HG02571 (cell line): ENCODE data around the gene NPRL2.
A peak's percentile ranks its signal among the peaks of the same experiment; 100 is the strongest.

Experiments used
- ATAC-seq: cut with Tn5 transposase; IDR thresholded peaks from one replicate; pipeline ENCODE4 v1.9.1; 2021; ENCODE audit warnings: mild to moderate bottlenecking, moderate library complexity; ENCODE audit not compliant: unreplicated experiment

NPRL2 gene

GRCh38 chr3:50327943-50328691 lies 22.5 kb downstream of the NPRL2 start, which contains the start of gene TUSC2:
TSS of gene TUSC2 (minus strand) at chr3:50328223. CDS start at chr3:50328099, 124 bp downstream.
- peak; percentile 89 for ATAC-seq

DNA sequence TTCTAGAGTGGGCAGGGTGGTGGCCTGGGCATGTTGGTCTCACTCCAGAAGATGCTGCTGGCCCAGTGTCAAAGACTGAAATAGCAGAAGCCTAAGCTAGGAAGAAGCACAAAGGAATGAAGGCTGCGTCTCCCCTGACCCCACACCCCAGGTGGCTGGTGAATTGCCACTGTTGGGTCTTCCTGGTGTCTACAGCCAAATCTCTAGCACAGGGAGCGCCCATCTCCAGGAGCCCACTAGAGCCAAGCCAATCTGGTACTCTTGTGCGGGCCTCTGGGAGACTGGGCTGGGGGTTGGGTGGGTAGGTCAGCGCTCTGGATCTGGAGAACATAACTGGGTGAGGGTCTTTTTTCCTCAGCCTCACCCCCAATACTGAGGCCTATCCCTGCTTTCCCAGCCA lies 23.4 kb downstream of the NPRL2 start:
- no peak for ATAC-seq

- ATAC-seq, result no peak
These were observed 24.4 kb downstream of the NPRL2 start for GRCh38 chr3:50326182-50326541.

DNA sequence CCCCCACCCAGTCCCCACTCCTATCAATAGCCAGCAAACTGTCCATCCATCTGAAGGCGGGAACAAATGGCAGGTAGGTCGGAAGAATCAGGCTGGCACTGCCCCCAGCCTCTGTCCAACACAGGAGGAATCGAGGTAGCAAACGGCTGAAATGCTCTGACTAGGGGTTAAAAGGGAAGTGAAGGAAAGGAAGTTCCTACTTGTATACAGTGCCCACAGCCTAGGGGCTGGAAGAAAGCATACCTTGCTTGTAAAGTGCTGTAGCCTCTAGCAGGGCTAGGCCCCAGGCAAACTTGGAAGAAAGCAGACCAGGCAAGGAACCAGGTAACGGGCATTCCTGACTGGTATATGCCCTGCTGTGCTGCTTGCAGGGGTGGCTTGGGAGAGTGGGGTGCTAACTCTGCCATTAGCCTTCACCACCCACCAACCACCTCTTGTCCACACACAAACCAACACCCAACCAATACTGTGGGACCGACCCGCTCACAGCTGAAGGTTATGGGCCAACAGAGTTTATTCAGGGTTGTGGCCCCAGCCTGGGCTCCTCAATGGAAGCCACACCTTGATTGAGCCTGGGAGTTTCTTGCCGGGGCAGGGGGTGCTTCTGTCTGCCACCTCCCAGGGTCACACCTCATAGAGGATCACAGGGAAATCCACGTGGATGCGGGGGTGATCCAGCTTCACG lies 24.9 kb downstream of the NPRL2 start:
- no peak for ATAC-seq

- no peak for ATAC-seq
These were observed 25.5 kb downstream of the NPRL2 start for GRCh38 chr3:50325113-50325480.

DNA sequence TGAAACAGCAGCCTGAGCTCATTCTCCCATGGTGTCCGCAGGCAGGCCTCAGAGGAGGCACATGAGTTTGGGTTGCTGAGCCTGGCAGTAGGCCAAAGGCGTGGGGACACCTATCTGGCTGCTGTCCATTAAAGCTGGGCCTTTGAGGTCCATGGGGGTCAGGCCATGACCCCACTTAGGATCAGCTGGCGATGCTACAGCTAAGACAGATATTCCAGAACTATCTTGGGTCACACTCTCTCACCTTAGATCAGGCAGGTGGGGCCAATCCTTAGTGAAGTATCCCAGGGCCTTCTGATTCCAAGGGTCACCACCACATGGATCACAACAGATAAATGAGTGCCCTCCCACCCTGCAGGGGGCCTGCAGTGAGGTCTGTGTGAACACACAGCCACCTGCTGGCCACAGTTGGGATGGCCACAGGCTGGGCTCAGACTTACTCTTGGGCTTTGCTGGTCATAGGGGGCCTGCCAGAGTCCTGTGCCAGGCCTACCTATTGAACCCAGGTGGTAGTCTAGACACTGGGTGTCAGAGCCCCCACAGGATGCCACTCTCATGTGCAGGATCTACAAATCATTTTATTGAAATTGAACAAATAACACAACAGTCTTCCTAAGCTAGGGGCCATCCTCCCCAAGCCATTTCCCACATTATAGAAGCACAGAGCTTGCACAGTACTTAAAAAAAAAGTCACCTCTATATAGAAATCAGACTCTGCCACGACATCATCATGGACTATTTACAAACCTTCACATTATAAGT lies 26.0 kb downstream of the NPRL2 start:
- no peak for ATAC-seq

DNA sequence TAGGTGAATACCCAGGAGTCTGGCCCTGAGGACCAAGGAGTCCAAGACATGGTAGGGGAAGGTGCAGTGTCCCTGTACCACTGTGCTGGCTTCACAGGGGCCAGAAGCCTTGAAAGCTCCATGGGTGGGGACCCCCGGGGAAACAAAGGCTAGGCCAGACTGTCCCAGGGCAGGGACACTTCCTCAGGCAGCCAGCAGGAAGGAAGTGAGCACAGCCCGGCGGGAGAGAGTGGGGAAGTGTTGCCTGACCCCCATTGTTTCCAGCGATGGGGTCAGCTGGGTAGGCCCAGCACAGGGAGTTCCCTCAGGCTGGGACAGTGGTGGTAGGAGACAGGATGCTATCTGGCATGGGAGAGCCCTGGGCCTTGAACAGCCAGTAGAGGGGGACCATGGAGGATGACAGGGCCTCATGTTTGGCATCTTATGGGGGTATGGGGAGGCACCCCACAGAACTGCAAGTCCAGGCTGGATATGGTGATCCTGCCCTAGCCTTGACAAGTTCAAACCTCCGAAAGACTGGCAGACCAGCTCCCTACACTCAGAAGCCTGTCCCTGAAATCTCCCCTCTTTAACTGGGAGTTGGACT lies 26.9 kb downstream of the NPRL2 start:
- ATAC-seq, result no peak

DNA sequence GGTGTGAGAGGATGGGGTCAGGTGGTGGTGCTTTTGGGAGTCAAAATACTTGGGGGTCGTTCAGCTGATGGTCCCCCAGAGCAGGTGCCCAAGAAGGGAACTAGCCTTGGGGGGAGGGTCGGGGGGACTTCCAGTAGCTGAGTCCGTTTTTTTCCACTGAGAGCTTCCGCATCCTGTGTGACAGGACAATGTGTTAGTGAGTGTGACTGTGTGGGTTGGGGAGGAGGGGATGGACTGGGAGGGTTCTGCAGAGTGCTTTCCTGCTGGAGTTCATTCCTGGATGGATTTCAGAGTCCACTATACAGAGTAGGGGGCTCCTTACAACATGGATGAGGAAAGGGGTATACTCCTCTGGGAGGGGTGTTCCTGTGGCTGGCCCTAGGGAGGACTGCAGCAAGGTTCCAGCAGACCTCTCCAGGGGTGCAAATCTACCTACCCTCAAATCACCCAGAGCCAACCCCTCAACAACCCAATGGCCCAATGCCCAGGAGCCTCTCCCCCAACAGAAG lies 27.4 kb downstream of the NPRL2 start:
- ATAC-seq, result no peak

DNA sequence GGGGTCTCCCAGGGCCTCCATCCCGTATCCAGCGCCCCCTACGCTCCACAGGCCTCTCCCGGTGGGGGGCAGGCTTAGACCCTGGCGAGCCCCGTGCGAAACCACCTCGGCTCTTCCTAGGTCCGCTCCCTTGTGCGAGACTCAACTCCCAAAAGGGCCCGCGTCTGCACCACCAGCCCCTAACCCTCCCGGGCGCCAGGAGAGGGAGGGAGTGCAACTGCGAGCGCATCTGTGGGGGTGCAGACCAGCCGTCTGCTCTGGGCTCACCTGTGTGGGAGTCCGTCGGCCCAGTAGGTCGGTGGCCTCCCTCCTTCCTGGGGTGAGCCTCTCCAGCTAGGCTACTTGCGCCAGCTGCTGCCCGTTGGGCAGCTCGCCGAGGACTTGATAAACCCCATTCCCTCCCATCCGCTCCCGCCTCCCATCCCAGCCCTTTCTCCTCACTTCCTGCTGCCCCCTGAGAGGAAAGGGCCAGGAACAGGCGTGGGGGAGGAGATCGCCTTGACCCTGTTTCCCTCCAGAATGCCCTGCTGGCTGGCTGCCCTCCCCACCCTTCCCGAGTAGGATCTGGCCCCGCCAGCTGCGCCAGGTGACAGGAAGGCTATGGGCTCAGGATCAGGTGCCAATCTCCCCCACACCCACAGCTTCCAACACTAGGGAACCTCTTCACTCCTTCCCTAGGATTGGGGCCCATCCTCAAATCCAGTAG lies 28.0 kb downstream of the NPRL2 start, which contains the start of gene HYAL2:
TSS of gene HYAL2 (minus strand) at position 360 of the 706 bp plus-strand sequence. CDS start 2,256 bp downstream, outside the sequence.
- no peak for ATAC-seq

DNA sequence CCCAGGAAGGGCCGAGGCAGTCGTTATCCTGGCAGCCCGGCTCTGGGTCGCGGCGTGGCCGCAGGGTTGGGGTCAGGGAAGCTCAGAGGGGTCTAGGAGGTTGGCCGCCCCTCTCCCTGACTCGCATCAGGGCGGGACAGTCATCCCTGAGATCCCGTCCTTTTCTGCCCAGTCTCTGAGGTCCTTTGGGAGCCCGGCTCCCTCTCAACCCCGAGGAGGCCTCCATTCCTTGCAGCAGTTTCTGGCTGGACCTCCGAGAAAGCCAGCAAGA lies 28.5 kb downstream of the NPRL2 start:
- no peak for ATAC-seq

DNA sequence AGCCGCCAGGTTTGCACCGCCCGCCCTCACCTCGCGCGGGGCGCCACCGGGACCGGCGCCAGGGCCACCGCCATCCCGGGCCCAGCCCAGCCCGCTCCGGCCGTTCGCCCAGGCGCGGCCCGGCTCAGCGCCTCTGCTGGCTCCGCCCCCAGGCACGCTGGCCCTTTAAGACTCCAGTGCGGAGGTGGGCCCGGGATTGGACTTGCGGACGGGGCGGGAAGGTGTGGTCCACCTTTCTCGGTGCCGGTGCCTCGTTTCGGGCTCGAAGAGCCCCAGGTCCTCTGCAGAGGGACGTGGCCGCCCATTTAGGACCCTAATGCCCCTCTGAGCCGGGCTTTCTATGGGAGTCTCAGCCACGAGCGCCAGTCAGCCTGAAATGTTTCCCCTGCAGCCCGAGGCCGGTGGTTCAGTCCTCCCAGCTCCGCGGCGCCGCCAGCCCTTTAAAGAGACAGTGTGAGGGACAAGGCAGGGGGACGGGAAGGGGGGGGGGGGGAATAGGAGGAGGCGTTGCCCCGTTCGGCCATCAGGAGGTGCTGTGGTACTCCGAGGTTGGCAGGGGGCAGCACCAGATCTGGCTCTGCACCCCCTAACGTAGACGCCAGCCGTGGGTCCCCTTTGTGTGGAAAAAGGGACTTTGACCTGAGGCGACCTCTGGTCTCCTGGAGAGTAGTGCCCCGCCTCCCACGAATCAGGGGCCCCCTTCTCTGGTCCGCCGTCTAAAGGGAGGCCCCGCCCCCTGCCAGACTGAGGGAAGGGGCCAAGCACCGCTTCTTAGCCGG lies 29.1 kb downstream of the NPRL2 start:
- peak; percentile 71 for ATAC-seq

DNA sequence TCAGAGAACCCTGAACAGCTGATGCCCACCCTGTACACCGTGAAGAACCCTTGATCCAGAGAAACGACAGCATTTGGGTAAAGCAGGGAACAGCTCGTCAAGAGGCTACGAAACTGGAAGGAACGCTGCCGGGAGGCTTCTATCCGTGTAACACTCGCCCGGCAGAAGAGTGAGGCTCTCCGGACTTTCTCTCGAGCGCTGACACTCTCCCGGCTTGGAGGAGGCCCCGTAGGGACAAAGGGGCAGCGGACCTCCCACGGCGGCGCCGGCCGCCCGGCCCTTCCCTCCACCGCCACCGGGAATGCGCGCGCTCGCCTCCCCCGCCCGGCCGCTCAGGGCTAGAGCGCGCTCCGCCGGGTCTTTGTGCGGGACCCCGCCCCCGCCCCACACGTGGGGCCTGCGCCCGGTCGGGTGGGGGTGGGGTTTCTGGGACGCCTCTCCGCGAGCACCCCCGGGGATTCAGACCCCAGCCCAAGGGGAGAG lies 29.7 kb downstream of the NPRL2 start:
- peak; percentile 49 for ATAC-seq

DNA sequence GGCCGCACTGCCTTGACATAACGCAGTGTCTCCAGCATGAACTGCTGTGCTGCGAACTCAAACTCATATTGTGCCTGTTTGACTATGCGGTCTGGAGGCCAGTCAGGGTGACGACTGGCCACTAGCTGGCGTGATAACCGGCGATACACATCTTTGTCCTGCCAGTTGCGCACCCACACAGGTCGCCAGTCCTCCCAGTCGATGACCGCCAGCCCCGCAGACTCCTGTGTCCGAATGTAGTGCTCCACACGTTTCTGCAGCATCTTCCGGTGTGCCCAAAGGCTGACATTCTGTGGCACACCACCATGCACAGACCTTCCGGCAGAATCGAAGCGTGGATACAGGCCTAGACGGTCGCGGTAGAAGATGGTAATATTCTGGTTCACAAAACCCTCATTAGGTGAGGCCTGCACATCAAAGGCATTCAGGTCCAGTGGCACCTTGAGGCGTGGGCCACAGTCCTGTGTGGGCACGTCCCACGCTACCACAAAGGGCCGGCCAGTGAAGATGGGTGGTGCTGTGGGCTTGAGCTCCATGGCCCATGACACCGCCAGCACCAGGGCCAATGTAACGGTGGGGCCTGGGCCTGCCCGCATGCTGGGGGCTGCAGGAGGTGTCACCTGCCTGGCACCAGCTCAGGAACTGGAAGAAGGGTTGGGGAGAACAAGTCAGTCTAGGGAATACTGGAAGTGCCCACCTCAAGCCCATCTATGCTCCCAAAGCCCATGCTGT lies 30.5 kb downstream of the NPRL2 start:
- ATAC-seq, result no peak

DNA sequence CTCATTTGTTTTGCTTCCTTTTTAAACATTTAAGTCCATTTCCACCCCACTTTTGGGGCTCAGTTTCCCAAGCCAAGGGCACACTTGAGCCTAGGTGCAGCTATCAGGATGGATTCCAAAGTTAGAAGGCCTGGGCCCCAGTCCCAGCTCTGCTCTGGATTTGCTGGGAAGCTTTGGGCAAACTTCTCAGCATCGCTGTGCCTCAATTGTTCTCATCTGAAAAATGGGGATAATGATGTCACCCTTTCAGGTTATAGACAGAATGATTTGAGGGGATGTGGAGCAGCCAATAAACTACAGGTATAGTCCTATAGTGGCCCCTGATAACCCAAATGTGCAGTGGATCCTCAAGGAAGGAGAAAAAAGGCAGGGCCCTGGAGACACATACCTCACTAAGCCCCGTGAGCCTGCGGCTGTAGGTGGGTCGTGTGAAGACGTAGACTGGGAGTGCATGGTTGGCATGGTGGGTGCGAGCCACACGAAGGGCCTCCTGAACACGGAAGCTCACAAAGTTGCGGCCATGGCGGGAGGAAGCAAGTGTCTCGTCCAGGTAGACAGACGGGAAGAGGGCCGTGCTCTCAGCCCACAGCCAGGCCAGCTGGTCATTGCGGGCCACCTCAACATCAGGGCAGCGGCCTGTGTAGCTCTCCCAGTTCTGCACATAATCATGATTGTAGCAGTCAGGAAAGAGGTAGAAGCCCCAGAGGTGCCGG lies 31.2 kb downstream of the NPRL2 start:
- ATAC-seq, result no peak

- ATAC-seq, result no peak
These were observed 32.0 kb downstream of the NPRL2 start for GRCh38 chr3:50318615-50319014.

DNA sequence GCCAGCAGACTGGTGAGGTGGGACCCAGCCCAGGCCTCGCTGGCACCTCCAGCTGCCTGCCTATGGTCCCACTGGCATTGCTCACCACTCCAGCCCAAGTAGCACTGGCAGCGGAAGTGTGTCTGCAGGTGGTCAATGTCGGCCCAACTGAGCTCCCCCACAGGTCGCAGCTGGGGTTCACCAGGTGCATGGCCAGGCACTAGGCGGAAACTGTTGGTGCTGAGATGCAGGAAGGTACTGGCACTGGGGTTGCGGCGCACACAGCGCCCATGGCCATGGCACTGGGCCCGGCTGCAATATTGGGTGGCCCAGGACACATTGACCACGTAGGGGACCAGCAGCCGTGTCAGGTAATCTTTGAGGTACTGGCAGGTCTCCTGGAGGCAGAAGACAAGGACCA lies 32.4 kb downstream of the NPRL2 start:
- ATAC-seq, result no peak

GRCh38 chr3:50317300-50317699 lies 33.3 kb downstream of the NPRL2 start:
- ATAC-seq, result no peak

DNA sequence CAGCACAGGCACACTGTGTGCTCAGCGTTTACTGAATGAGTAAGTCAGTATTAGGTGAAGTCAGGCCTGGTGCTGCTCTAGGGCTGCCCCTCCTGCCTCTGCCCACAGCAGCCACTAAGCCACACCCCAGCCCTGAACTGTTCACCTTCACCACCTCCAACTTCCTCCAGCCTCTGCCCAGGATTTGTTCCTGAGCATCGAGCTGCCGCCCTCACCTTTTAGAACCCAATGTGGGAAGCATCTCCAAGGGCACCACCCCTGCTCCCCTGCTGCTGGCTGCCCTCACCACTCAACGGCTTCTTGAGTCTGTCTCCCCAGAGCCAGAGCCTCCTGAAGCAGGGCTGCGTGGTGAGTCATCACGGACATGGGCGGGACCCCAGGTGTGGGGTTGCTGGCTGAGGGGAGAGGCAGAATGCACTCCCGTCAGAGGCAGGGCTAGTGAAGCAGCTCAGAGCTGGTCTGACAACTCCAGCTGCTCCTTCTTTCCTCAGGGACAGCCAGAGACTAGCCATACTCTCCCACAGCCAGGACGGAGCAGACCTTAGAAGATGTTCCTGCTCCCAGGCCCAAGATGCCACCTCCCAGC lies 33.8 kb downstream of the NPRL2 start:
- ATAC-seq, result no peak
